ENCODE data around the gene ACOX3.
"Not testable (repeated sequence)": the region's sequence is repeated elsewhere in the genome, so short reads cannot be mapped to it uniquely, and the experiment has no call there.

ACOX3 gene

GRCh38 chr4:8428288-8429097 is 12.0 kb downstream of the ACOX3 start:
- peak; percentile 89 for DNase-seq

- no peak for DNase-seq
These were observed 12.7 kb downstream of the ACOX3 start for GRCh38 chr4:8427761-8428287.

DNA sequence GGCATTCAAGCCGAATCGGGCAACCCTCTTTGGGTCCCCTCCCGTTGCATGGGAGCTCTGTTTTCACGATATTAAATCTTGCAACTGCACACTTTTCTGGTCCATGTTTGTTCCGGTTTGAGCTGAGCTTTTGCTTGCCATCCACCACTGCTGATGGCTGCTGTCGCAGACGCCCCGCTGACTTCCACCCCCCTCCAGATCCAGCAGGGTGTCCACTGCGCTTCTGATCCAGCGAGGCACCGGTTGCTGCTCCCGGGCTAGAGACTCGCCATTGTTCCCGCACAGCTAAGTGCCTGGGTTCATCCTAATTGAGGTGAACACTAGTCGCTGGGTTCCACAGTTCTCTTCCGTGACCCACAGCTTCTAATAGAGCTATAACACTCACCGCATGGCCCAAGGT is 13.3 kb downstream of the ACOX3 start:
- no peak for DNase-seq

DNA sequence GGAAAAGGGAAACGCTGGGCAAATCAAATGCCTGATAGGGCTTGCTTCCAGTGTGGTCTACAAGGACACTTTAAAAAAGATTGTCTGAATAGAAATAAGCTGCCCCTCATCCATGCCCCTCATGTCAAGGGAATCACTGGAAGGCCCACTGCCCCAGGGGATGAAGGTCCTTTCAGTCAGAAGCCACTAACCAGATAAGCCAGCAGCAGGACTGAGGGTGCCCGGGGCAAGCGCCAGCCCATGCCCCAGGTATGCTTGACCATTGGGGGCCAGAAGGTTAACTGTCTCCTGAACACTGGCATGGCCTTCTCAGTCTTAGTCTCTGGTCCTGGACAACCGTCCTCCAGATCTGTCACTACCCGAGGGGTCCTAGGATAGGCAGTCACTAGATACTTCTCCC is 17.7 kb downstream of the ACOX3 start:
- DNase-seq: no peak

DNA sequence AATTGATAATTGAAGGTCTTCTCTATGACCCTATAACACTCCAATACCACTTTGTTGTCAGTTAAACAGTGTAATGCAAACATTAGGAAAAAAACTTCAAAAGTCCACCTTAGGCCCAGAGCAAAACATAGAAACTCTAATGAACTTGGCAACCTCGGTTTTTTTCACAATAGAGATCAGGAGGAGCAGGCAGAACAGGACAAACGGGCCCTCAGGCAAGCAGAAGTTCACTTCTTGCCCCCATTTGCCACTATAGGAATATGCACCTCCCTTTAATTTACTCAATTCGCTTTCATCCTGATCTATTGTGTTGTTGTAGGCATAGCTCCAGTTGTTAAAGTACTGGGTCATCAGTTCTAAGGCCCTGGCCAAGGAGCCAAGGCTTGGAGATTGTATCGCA is 18.2 kb downstream of the ACOX3 start:
- no peak for DNase-seq

- DNase-seq: not testable (repeated sequence)
These were observed 20.4 kb downstream of the ACOX3 start for GRCh38 chr4:8420151-8420550.

DNA sequence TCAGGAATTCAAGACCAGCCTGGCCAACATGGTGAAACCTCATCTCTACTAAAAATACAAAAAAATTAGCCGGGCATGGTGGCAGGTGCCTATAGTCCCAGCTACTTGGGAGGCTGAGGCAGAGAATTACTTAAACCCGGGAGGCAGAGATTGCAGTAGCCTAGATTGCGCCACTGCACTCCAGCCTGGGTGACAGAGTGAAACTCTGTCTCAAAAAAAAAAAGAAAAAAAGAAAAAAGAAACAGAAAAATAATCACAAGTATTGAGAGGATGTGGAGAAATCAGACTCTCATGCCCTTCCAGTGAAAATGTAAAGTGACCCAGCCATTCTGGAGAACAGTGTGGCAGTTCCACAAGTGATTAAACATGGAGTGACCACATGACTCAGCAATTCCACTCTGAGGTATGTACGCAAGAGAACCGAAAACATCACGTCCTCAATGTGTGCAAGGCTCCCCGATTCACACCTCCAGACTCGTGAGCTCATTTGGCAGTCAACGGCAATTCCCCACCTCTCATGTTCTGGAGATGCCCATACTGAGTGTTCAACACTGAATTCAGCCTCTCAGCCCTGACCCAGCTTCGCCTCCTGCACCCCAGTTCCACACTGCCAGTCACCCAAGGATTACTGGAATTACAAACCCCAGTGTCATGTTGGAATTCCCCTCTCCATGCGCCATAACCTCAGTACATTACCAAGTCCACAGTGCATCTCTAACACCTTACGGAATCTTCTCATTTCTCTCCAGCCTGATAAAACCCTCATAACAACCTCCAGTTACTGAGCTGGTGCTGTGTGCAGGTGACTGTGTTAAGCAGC is 21.1 kb downstream of the ACOX3 start:
- DNase-seq: no peak

- no peak for DNase-seq
These were observed 23.4 kb downstream of the ACOX3 start for GRCh38 chr4:8417071-8417614.

DNA sequence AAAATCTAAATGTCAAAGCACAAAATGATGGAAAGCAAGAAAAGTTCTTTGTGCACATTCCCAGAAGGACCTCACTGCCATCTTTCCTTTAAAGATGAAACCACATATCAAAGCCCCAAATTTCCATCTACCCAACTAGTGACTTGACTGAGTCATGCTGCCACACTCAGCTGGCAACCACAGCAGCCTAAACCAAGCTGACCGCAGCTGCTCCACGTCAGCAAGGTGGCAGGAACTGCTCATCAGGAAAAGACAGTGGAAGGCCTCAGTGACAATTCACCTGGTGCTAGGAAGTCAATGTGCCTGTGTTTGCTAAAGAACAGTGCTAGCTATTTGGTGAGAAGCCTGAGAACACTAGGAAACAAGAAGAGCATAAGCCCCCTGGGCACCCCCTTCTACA is 26.1 kb downstream of the ACOX3 start:
- DNase-seq: no peak

- DNase-seq: no peak
These were observed 28.2 kb downstream of the ACOX3 start for GRCh38 chr4:8412288-8412687.

GRCh38 chr4:8411351-8412180 is 29.0 kb downstream of the ACOX3 start:
- DNase-seq: no peak

DNA sequence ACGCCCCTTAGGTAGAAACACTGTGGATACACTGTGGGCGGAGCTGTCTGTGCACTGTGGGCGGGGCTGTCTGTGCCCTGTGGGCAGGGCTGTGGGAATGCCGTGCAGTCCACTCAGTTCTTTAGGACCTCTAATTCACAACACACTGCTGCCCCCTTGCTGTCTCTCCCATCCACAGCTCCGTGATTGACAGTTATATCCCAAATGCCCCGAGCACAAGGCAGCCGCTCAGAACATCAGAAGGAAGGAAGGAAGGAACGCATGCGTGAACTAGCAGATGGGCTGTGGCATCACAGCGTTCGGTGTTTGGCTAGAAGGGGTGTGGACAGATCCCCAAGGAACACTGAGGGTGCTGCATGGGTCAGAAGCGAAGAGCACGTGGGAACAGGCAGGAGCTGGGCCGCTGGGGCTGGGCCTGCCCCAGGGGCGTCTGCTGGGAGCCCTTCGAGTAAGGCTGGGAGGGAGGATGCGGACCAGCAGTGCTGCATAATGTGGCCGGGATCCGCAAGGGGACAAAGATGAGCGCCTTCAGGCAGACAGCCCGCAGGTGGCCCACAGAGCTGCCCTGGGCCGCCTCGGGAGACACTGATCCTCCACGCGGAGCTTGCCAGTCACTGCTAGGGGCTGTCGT is 29.8 kb downstream of the ACOX3 start:
- no peak for DNase-seq

- DNase-seq: no peak
These were observed 30.4 kb downstream of the ACOX3 start for GRCh38 chr4:8410066-8410625.

- no peak for DNase-seq
These were observed 31.1 kb downstream of the ACOX3 start for GRCh38 chr4:8409264-8410065.

GRCh38 chr4:8407756-8408155 is 32.8 kb downstream of the ACOX3 start:
- DNase-seq: no peak

DNA sequence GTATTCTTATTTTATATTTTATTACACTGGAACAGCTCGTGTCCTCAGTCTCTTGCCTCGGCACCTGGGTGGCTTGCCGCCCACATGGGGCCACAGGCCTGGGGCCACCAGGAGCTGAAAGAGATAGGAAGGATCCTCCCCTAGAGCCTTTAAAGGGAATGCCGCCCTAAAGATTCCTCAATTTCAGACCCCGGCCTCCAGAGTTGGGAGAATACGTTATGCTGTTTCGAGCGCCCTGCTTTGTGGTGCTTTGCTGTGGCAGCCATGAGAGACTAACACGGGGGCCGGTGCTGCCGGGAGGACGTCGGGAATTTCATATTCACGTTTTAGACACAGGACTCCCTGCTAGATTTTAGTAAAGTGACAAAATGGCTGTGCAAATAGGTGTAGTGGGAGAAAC is 33.2 kb downstream of the ACOX3 start:
- DNase-seq: no peak

DNA sequence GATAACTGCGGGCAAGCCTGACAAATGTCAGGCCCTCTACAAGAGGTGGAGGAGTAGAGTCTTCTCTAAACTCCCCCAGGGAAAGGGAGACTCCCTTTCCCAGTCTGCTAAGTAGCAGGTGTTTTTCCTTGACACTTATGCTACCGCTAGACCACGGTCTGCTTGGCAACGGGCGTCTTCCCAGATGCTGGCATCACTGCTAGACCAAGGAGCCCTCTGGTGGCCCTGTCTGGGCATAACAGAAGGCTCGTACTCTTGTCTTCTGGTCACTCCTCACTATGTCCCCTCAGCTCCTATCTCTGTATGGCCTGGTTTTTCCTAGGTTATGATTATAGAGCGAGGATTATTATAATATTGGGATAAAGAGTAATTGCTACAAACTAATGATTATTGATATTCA is 33.6 kb downstream of the ACOX3 start:
- DNase-seq: not testable (repeated sequence)

DNA sequence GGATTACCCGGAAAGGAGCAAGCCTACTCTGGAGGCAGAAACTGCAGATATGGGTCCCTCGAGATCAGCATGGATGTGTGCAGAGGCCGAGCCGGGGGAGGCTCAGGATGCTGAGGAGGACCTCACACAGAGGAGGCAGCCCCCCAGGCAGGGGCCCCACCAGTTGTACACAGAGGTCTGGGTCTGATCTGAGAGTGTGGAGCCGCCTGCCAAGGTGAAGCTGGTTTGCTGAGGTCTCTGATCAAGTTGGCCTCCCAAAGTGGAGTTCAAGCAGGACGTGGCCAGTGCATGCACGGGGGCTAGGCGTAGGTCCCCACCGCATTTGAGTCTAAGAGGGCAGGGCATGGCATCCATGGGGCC is 35.0 kb downstream of the ACOX3 start:
- DNase-seq: no peak

DNA sequence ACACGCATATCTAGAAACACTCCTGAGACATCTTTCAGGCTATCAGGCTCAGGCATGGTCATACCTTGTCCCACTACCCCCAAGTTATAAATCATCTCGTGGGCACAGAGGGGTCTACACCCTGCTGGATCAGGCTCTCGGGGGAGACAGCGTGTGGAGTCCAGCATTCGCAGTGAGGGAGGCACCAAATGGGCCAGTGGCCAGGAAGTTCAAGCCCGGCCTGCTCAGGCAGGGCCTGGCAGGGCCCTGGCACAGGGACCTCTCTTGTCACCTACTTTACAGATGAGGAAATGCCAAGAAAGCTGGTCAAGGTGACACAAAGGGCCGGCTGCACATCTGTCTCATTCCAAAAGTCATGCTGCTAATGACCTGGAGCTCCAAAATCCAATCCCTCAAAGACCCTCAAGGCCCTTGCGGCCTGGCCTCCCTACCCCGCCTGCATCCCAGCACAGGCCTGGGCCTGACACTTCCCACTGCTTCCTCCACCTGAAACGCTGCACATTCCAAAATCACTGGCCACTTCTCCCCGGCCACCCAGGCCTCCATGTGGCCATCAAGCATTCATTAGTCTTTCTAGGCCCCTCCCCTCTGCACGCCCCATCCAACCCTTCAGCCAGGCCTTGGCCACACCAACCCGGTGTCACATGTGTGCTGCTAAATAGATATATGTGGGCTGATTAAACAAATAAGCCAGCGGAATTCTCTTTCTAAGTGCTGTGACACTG is 35.6 kb downstream of the ACOX3 start:
- DNase-seq: no peak

DNA sequence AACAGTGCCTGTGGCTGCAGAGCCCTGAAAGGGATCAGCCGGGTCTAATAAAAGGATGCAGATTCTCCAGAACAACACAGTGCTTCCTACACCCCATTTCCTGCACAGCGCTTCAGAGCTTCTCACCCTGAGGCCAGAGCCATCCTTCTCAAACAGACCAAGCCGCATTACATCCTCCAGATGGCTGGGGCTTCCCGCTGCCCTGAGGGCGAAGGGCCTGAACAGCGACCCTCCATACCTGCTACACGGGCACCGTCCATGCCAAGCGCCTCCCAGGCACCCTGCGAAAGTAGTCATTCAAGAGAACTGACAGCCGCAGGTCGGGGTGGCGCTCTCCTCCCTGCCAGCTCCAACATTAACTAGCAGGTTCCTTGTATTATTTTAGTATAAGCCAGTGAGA is 36.5 kb downstream of the ACOX3 start:
- DNase-seq: no peak
